TTC549 (cell line): ENCODE results near the gene SELENOM.
"Not testable (repeated sequence)": the region's sequence is repeated elsewhere in the genome, so short reads cannot be mapped to it uniquely, and the experiment has no call there.

Source experiments
- FAIRE-seq: peaks from 2 replicates; lab custom pipeline; 2012; peaks lifted over from hg19 to GRCh38; lab: Jason Lieb, UNC

The SELENOM gene

DNA sequence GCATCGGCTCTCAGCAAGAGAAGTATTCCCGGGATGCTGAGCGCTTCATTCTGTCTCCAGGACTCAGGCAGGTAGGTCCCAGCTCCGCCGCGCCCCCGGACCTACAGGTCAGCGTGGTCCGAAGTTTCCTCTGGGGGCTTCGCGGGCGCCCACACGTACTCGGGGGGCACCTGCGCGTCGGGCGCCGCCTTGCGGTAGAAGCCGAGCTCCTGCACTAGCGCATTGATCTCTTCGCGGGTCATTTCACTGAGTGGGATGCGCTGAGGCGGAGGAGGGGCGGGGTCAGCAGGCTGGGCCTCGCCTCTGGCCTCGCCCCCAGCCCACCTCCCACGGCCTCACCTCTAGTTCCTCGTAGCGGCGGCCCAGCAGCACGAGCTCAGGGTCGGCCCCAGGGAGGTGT, 2.5 kb downstream of the SELENOM start:
- FAIRE-seq: no peak

DNA sequence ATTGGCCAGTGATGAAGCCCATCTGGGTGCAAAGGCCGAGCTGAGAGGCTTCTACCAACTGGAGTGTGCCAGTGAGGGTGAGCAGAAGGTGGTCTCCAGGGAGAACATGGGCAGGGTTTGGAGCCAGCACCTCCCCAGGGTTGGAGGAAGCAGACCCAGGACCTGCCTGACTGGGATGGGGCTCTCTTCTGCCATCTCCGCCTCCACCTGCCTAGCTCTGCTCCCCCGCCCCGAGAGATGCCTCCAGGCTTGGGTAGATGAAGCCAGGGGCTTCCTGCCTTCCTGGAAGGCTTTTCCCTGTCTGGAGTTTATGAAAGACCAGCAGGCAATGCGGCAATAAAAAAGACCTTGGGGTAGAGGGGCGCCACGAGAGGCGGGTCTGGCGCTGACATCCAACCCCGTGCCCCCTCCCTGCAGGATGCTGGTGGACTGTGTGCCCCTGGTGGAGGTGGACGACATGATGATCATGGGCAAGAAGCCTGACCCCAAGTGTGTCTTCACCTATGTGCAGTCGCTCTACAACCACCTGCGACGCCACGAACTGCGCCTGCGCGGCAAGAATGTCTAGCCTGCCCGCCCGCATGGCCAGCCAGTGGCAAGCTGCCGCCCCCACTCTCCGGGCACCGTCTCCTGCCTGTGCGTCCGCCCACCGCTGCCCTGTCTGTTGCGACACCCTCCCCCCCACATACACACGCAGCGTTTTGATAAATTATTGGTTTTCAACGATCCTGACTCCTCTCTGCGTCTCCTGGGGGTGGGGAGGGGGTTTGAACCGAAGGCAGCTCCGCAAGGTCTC, 3.3 kb downstream of the SELENOM start:
- FAIRE-seq: no peak

DNA sequence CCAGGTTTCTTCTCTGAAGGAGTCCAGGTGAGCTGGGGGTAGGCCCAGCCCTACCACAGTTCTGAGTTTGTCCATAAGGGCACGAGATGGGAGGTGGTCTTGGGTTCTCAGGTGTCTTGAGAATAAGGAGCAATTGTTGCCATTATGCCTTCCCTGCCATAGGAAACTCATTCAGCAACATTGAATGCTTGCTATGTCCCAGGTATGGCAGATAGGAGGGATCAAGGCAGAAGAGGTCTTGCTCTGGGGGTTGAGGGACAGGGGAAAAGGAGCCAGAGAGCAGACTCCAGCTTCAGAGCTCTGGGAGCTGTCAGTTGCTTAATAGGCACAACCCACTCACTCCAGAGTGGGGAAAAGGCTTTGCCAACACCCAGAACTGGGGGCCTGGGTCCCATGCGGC, 4.3 kb downstream of the SELENOM start:
- FAIRE-seq: no peak

DNA sequence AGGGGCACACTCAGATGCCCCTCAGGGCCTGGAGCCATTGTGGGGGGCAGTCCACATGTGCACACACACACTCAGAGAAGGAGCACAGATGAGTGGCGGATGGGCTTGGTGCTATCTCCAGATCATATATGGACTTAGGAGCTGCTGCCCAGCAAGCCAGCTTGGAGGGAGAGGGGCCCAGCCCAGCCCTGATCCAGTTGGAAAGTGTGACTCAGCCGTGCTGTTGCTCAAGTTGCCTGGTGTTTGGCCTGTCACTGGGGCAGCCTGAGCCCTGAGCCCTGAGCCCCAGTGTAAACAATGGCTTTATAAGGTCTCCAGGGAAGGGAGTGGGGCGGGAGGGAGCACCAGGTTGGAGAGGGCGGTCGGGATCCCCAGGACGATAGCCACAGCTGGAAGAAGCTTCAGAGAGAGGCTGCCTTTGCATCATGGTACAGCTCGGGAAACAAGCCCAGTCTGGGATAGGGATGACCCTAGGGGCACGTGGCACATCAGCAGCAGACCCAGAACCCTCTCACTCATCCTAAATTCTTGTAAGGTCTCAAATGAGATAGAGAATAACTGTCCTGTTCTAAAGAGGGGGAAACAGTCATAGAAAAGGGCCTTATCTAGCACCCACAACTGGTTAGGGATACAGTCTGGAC, 4.8 kb downstream of the SELENOM start:
- no peak for FAIRE-seq

- no peak for FAIRE-seq
Measured at GRCh38 chr22:31100762-31101525, 6.4 kb downstream of the SELENOM start.

GRCh38 chr22:31099841-31100761, 7.3 kb downstream of the SELENOM start:
- FAIRE-seq: no peak

DNA sequence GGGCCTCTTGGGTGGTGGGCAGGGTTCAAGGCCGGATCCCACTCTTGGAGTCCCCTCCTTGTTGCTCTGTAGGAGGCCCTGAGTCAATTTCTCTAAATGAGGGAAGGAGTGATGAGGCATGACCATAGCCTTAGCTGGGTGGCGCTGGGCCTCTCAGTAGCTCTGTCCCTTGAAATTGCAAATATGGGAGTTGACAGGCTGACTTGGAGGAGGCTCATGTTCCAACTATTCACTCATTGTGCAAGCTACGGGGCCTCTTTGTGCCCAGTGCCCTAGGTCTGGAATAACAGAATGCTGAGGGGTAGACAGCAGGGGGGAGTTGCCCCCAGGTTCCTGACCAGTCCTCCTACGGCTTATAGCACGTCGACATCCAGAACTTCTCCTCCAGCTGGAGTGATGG, 8.0 kb downstream of the SELENOM start:
- FAIRE-seq: no peak

- no peak for FAIRE-seq
Measured at GRCh38 chr22:31098632-31099110, 8.7 kb downstream of the SELENOM start.

GRCh38 chr22:31097941-31098631, 9.3 kb downstream of the SELENOM start:
- FAIRE-seq: no peak

DNA sequence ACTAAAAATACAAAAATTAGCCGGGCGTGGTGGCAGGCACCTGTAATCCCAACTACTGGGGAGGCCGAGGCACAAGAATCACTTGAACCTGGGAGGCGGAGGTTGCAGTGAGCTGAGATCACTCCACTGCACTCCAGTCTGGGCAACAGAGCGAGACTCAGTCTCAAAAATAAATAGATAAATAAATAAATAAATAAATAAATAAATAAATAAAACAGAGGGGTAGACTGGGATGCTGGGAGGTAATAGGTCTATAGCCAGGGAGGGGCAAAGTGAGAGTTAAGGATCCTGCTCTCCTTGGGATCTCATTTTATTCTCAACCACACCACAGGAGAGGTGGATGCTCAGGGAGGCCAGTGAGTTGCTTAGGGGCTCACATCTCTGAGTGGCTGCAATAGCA, 9.8 kb downstream of the SELENOM start:
- not testable (repeated sequence) for FAIRE-seq

DNA sequence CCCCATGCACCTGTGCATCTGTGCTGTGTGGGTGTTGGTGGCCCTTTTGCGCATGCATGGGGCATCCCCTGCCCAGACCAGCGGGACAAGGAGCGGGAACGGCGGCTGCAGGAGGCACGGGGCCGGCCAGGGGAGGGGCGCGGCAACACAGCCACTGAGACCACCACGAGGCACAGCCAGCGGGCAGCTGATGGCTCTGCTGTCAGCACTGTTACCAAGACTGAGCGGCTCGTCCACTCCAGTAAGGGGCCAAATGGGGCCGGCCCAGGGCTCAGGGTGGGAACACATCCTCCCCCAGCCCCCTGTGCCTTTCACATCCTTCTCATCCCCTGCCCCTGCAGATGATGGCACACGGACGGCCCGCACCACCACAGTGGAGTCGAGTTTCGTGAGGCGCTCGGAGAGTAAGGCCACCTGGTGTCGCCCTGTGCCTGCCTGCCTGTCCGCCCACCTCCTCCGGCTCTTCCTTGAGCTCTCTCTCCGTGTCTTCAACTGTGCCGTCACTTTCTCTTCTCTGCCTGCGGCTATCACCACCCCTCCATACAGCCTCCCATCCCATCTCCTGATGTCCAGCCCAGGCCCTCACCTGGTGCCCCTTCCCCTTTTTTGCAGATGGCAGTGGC, 10.6 kb downstream of the SELENOM start:
- FAIRE-seq: no peak

- no peak for FAIRE-seq
Measured at GRCh38 chr22:31095637-31096249, 11.6 kb downstream of the SELENOM start.

- no peak for FAIRE-seq
Measured at GRCh38 chr22:31094741-31095140, 12.6 kb downstream of the SELENOM start.

DNA sequence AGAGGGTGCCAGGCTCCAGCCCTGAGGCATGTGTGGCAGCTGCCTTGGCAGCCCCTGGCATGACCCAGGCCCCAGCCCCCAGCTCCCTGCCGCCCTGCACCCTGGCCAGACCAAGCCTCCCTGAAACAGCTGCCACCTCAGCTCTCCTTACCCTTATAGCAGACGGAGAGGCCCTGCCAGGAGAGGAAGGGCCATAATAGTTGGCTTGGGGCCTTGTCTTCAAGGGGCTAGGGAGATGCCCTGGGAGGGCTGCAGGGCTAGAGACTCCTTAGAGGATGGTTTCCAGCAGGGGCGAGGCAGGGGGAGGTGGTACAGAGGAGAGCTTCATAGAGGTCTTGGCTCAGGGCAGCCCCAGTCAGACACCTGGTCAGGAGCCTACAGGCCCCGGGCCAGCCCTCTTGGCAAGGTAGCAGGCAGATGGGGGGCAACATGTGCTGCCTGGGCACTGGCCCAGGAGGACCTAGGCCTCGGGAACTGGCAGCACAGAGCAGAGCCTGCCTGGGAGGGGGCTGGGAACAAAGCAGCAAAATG, 13.3 kb downstream of the SELENOM start:
- FAIRE-seq: no peak

DNA sequence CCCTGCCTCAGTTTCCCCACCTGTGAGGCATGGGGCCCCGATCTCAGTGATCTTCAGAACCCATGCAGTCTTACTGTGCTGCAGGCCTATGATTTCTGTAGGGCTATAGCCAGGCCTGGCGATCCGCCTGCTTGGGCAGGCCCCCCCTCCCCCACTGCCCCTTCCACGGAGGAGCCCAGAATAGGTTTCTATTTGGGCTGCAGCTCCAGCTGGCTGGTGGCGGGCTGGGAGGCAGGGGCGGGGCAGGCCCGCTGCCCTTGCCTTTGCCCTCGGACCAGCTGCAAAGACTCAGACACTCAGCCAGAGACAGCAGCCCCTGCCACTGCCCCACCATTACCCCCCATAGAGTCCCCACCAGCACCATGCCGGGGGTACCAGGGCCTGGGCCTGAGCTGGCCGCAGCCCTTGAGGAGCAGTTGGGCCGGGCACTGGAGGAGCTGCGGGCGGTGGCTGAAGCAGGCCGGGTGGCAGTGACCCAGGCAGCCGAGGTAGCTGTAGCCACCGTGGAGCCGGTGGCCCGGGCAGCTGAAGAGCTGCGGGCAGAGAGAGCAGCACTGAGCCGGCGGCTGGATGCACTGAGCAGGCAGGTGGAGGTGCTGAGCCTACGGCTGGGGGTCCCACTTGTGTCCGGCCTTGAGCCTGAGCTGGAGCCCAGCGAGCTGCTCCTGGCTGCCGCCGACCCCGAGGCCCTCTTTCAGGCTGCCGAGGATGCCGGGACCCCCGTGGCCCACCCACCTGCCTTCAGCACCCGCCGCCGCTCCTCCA, 14.1 kb downstream of the SELENOM start:
- FAIRE-seq: no peak

GRCh38 chr22:31092161-31092560, 15.2 kb downstream of the SELENOM start:
- FAIRE-seq: no peak

GRCh38 chr22:31091106-31091975, 16.0 kb downstream of the SELENOM start:
- FAIRE-seq: no peak
